Upper lobe of left lung (tissue), 6 donors: Measurements from ENCODE around the gene FLT4. TPM values are rescaled to one million over a fixed set of nuclear protein-coding genes. Genes with fewer than 3 reads are reported as not detected.
A peak's percentile ranks its signal among the peaks of the same experiment; 100 is the strongest.

Source experiments
- ATAC-seq, 2 donors: fragments of 200-7000 bp; cut with Tn5 transposase; one replicate each; pipeline ENCODE4 v1.9.1; 2022; ENCODE audit warnings: mild to moderate bottlenecking in 2 of 2, moderate library complexity in 2 of 2; ENCODE audit not compliant: low FRiP score in 2 of 2
- DNase-seq, 2 donors: peaks; one replicate each; pipeline ENCODE4 v3.0.0-alpha.2; 2019 to 2020
- H3K27ac ChIP-seq, 4 donors: fragments of 200-600 bp; sonication (generic); one replicate each; pipeline ENCODE4 v1.5.1; 2016 to 2019
- H3K27me3 ChIP-seq, 4 donors: fragments of 200-600 bp; sonication (generic); one replicate each; pipeline ENCODE4 v1.5.1; 2017 to 2019
- H3K36me3 ChIP-seq, 4 donors: fragments of 200-600 bp; sonication (generic); one replicate each; pipeline ENCODE4 v1.5.1; 2016 to 2019
- H3K4me1 ChIP-seq, 4 donors: fragments of 200-600 bp; sonication (generic); one replicate each; pipeline ENCODE4 v1.5.1; 2018 to 2019
- H3K4me3 ChIP-seq, 4 donors: fragments of 200-600 bp; sonication (generic); one replicate each; pipeline ENCODE4 v1.5.1; 2017 to 2019; ENCODE audit warnings: mild to moderate bottlenecking in 2 of 4, moderate library complexity in 1 of 4
- H3K9me3 ChIP-seq, 4 donors: fragments of 200-600 bp; sonication (generic); one replicate each; pipeline ENCODE4 v1.5.1; 2018 to 2019
- EP300 ChIP-seq, 4 donors: sonication (generic); formaldehyde crosslinking; IDR thresholded peaks; one replicate each; pipeline ENCODE4 v1.5.1; 2017; ENCODE audit warnings: antibody characterized with exemption in 4 of 4, control low read depth in 2 of 4
- POLR2A ChIP-seq, 4 donors: fragments of 450-650 bp; IDR thresholded peaks; one replicate each; pipeline ENCODE4 v1.5.1; 2016 to 2017; ENCODE audit warnings: antibody characterized with exemption in 4 of 4, mild to moderate bottlenecking in 2 of 4
- POLR2AphosphoS5 ChIP-seq, 2 donors: sonication (generic); formaldehyde crosslinking; IDR thresholded peaks; one replicate each; pipeline ENCODE4 v1.5.1; 2017; ENCODE audit warnings: antibody characterized with exemption in 2 of 2
- WGBS, 2 donors: methylation state at CpG; one replicate each; pipeline ENCODE4 v1.1.5; 2017 to 2018; 5-methylcytosine and 5-hydroxymethylcytosine counted together
- total RNA-seq, 6 donors: library from RNA; depleted of rRNA in 4 of 6; stranded (reverse); fragments of >200 nt in 4 of 6; gene quantifications; one replicate each; pipeline versions ENCODE4 v1.1.0 to v1.2.1, GENCODE V29; 2016 to 2021
- TF ChIP-seq, protein P1 (sequence below), 6 experiments: fragments of 450-650 bp in 4 of 6; fragments of 200-600 bp in 2 of 6; sonication (generic) in 2 of 6; IDR thresholded peaks; one replicate each; pipeline ENCODE4 v1.5.1; 2016 to 2019; ENCODE audit warnings: antibody characterized with exemption in 6 of 6
- donor health status: DM: no; HTN: no; CAD: no; lungs with moderate emphysema.
- donor health status: DM: no; HTN: yes; CAD: no; lungs with severe emphysema.

Gene FLT4
- total RNA-seq = 10 to 100 TPM; 11.7 to 34.0 (median 21.2) TPM

- TF ChIP-seq POLR2A (IDR thresholded peaks at IDR 0.05) (no peak), EP300 (IDR thresholded peaks at IDR 0.05) (no peak), POLR2AphosphoS5 (IDR thresholded peaks at IDR 0.05) (no peak)
- TF ChIP-seq, protein P1, sequence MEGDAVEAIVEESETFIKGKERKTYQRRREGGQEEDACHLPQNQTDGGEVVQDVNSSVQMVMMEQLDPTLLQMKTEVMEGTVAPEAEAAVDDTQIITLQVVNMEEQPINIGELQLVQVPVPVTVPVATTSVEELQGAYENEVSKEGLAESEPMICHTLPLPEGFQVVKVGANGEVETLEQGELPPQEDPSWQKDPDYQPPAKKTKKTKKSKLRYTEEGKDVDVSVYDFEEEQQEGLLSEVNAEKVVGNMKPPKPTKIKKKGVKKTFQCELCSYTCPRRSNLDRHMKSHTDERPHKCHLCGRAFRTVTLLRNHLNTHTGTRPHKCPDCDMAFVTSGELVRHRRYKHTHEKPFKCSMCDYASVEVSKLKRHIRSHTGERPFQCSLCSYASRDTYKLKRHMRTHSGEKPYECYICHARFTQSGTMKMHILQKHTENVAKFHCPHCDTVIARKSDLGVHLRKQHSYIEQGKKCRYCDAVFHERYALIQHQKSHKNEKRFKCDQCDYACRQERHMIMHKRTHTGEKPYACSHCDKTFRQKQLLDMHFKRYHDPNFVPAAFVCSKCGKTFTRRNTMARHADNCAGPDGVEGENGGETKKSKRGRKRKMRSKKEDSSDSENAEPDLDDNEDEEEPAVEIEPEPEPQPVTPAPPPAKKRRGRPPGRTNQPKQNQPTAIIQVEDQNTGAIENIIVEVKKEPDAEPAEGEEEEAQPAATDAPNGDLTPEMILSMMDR (IDR thresholded peaks at IDR 0.05) = no peak
- H3K4me3 ChIP-seq = peak within 1 kb of the TSS; percentile 49 to 72 (median 64)
- H3K9me3 ChIP-seq = no peaks in the 10 kb centered on the region
- 1 to 2% methylated on average over 18 to 75 of the region's 89 CpGs for WGBS, 2 donors
- ATAC-seq (no peak), DNase-seq (peak; percentile 20 to 81)
- H3K36me3 ChIP-seq = no peaks in the 10 kb centered on the region
- H3K27me3 ChIP-seq = peaks cover 0 to 17% (median 8%) of the 10 kb centered on the region in 4 donors
- H3K4me1 ChIP-seq = peaks cover 15 to 45% (median 28%) of the 10 kb centered on the region in 4 donors
- H3K27ac ChIP-seq = peak within 1 kb of the TSS; percentile 21 to 83 (median 79)
Observed at GRCh38 chr5:180649297-180650039, at the start of gene FLT4. FLT4 (minus strand) TSS chr5:180649600; CDS start chr5:180649545, 55 bp downstream.

DNA sequence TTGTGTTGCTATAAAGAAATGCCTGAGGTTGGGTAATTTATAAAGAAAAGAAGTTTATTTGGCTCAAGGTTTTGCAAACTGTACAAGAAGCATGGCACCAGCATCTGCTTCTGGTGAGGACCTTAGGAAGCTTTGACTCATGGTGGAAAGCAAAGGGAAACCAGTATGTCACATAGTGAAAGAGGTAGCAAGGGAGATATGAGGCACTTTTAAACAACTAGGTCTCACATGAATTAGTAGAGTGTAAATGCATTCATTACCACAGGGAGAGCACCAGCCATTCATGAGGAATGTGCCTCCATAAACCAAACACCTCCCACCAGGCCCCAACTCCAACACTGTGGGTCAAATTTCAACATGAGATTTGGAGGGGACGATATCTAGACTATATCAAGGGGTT lies 49.6 kb upstream of the FLT4 start:
- H3K36me3 ChIP-seq = no peaks in the 10 kb centered on the region
- peaks cover 0 to 5% (median 2%) of the 10 kb centered on the region in 4 donors for H3K9me3 ChIP-seq
- ATAC-seq (no peak), DNase-seq (no peak)
- WGBS, 2 donors = 81 to 82% methylated on average over 1 of the region's 1 CpG
- TF ChIP-seq EP300 (IDR thresholded peaks at IDR 0.05) (no peak), POLR2A (IDR thresholded peaks at IDR 0.05) (no peak), POLR2AphosphoS5 (IDR thresholded peaks at IDR 0.05) (no peak)
- TF ChIP-seq, protein P1 (IDR thresholded peaks at IDR 0.05) = no peak
- no peak overlapping the region for H3K27ac ChIP-seq
- no peak overlapping the region for H3K4me3 ChIP-seq
- no peaks in the 10 kb centered on the region for H3K27me3 ChIP-seq
- no peaks in the 10 kb centered on the region for H3K4me1 ChIP-seq

- 88 to 94% methylated on average over 1 of the region's 1 CpG for WGBS, 2 donors
- Histone ChIP-seq H3K4me3 (no peak overlapping the region), H3K36me3 (no peaks in the 10 kb centered on the region), H3K27me3 (no peaks in the 10 kb centered on the region), H3K4me1 (no peaks in the 10 kb centered on the region), H3K9me3 (peaks cover 0 to 5% (median 2%) of the 10 kb centered on the region in 4 donors), H3K27ac (no peak overlapping the region)
- ATAC-seq = no peak
- no peak for DNase-seq
- no peak for TF ChIP-seq EP300 (IDR thresholded peaks at IDR 0.05)
- TF ChIP-seq, protein P1 (IDR thresholded peaks at IDR 0.05) = no peak
- TF ChIP-seq POLR2AphosphoS5 (IDR thresholded peaks at IDR 0.05) = no peak
- TF ChIP-seq POLR2A (IDR thresholded peaks at IDR 0.05) = no peak
Observed at GRCh38 chr5:180696116-180696515, 46.7 kb upstream of the FLT4 start.

- Histone ChIP-seq H3K9me3 (peaks cover 0 to 4% (median 0%) of the 10 kb centered on the region in 4 donors), H3K27ac (no peak overlapping the region), H3K27me3 (no peaks in the 10 kb centered on the region), H3K36me3 (no peaks in the 10 kb centered on the region), H3K4me3 (no peak overlapping the region), H3K4me1 (no peaks in the 10 kb centered on the region)
- no peak for DNase-seq
- 51 to 76% methylated on average over 3 of the region's 3 CpGs for WGBS, 2 donors
- ATAC-seq = no peak
- TF ChIP-seq POLR2A (IDR thresholded peaks at IDR 0.05) (no peak), POLR2AphosphoS5 (IDR thresholded peaks at IDR 0.05) (no peak), EP300 (IDR thresholded peaks at IDR 0.05) (no peak)
- TF ChIP-seq, protein P1 (IDR thresholded peaks at IDR 0.05) = no peak
Observed at GRCh38 chr5:180692429-180692828, 43.0 kb upstream of the FLT4 start.
